GM19043 (cell line): Measurements from ENCODE around the gene NDUFAF5.
A peak's percentile ranks its signal among the peaks of the same experiment; 100 is the strongest.
"Not testable (repeated sequence)": the region's sequence is repeated elsewhere in the genome, so short reads cannot be mapped to it uniquely, and the experiment has no call there.

Source experiments
- ATAC-seq: cut with Tn5 transposase; IDR thresholded peaks from one replicate; pipeline ENCODE4 v1.9.1; 2021; ENCODE audit warnings: low read depth; ENCODE audit not compliant: unreplicated experiment

The NDUFAF5 gene

GRCh38 chr20:13784893-13785715 lies at the start of gene NDUFAF5, which contains the start of gene ESF1:
Gene NDUFAF5 (plus strand): TSS chr20:13785028. CDS start chr20:13785069, 41 bp downstream.
Gene ESF1 (minus strand): TSS chr20:13784919. CDS start chr20:13783140, 1,779 bp downstream.
- ATAC-seq, result peak; percentile 94

GRCh38 chr20:13735826-13736225 lies 49.0 kb upstream of the NDUFAF5 start:
- ATAC-seq, result no peak

GRCh38 chr20:13736436-13737191 lies 48.2 kb upstream of the NDUFAF5 start:
- ATAC-seq, result no peak

GRCh38 chr20:13738187-13738586 lies 46.6 kb upstream of the NDUFAF5 start:
- ATAC-seq, result not testable (repeated sequence)

GRCh38 chr20:13739731-13740649 lies 44.8 kb upstream of the NDUFAF5 start:
- ATAC-seq, result no peak

- ATAC-seq, result no peak
Observed at GRCh38 chr20:13741879-13742278, 42.9 kb upstream of the NDUFAF5 start.

GRCh38 chr20:13744352-13744751 lies 40.5 kb upstream of the NDUFAF5 start:
- ATAC-seq, result no peak

- no peak for ATAC-seq
Observed at GRCh38 chr20:13745784-13746183, 39.0 kb upstream of the NDUFAF5 start.

- ATAC-seq, result no peak
Observed at GRCh38 chr20:13749811-13750210, 35.0 kb upstream of the NDUFAF5 start.

GRCh38 chr20:13753436-13754036 lies 31.3 kb upstream of the NDUFAF5 start:
- ATAC-seq, result no peak

GRCh38 chr20:13755809-13756208 lies 29.0 kb upstream of the NDUFAF5 start:
- no peak for ATAC-seq

- no peak for ATAC-seq
Observed at GRCh38 chr20:13756551-13756950, 28.3 kb upstream of the NDUFAF5 start.

- no peak for ATAC-seq
Observed at GRCh38 chr20:13758884-13759283, 25.9 kb upstream of the NDUFAF5 start.

GRCh38 chr20:13760451-13760946 lies 24.3 kb upstream of the NDUFAF5 start:
- ATAC-seq, result not testable (repeated sequence)

GRCh38 chr20:13765299-13765698 lies 19.5 kb upstream of the NDUFAF5 start:
- ATAC-seq, result no peak

GRCh38 chr20:13765868-13766416 lies 18.9 kb upstream of the NDUFAF5 start:
- ATAC-seq, result no peak

- no peak for ATAC-seq
Observed at GRCh38 chr20:13770141-13770540, 14.7 kb upstream of the NDUFAF5 start.

GRCh38 chr20:13771853-13772453 lies 12.9 kb upstream of the NDUFAF5 start:
- no peak for ATAC-seq

- no peak for ATAC-seq
Observed at GRCh38 chr20:13772529-13772928, 12.3 kb upstream of the NDUFAF5 start.
